ENCODE data around the gene ULK4.

DNA sequence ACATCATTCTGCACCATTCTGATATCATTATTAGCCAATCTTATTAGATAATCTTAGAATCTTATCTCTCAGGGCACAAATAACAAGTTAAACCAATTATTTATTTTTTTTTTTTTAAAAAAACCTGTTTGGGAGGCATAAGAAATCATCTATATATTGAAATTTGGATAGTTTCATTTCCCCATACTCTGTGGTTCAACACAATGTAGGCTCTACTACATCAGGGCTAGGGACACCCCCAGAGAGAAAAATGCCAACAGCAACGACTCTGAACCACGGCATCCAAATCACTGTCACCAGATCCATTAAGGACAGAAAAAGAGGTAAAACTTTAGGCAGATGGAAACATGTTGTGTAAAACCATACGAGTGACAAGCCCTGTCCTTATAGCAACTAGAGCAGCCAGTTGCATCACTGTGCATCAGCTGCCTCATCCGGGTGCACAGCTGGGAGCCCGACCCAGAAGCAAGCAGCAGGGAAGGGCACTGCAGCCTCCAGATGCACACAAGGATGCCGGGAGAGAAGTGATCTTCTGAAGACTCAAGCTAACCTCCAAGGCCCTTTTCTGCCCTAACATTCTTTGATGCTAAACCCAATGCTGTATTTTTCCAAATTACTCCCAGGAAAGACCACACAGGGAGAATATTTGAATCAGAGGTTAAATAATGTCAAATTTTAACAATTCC is 381.5 kb downstream of the ULK4 start:
- TF ChIP-seq CTCF (conservative IDR thresholded peaks at IDR 0.05 in 1 of 2, IDR thresholded peaks at IDR 0.05 in 1 of 2; ENCODE audit: low read depth in 1 of 2, low read length in 2 of 2): no peak
- no peak for TF ChIP-seq EZH2 (IDR thresholded peaks at IDR 0.05; ENCODE audit: low read length, missing control alignments)
